Stimulated activated CD8-positive, alpha-beta memory T cell treated with anti-CD3 and anti-CD28 coated beads, Interleukin-7, amount 100 ng/mL, for 48 hours (primary cell): ENCODE results near the gene FDPS.
A peak's percentile ranks its signal among the peaks of the same experiment; 100 is the strongest.

Source experiments
- DNase-seq, 2 donors: peaks; one replicate each; pipeline ENCODE4 v3.0.0-alpha.2; 2020; ENCODE audit warnings: low read depth in 1 of 2; ENCODE audit errors: extremely low read depth in 1 of 2

Gene FDPS

GRCh38 chr1:155308493-155309422 lies at the start of gene FDPS:
TSS of gene FDPS (plus strand) at chr1:155308866. CDS start at chr1:155309790, 924 bp downstream.
- DNase-seq: peak; percentile 97 to 99

- no peak for DNase-seq
These were observed 48.4 kb upstream of the FDPS start for GRCh38 chr1:155260276-155260675.

- DNase-seq: no peak
These were observed 47.2 kb upstream of the FDPS start for GRCh38 chr1:155261493-155261851.

GRCh38 chr1:155261852-155262673 lies 46.6 kb upstream of the FDPS start, which contains the start of gene SCAMP3:
TSS of gene SCAMP3 (minus strand) at chr1:155262360. CDS start at chr1:155262151, 209 bp downstream.
- peak; percentile 75 to 93 for DNase-seq

GRCh38 chr1:155263067-155263466 lies 45.6 kb upstream of the FDPS start:
- no peak for DNase-seq

- DNase-seq: no peak
These were observed 42.1 kb upstream of the FDPS start for GRCh38 chr1:155266553-155266952.

GRCh38 chr1:155267373-155267772 lies 41.3 kb upstream of the FDPS start:
- no peak for DNase-seq

GRCh38 chr1:155268630-155269029 lies 40.0 kb upstream of the FDPS start:
- DNase-seq: no peak

- no peak for DNase-seq
These were observed 39.3 kb upstream of the FDPS start for GRCh38 chr1:155269381-155269780.

- no peak for DNase-seq
These were observed 36.0 kb upstream of the FDPS start for GRCh38 chr1:155272466-155273342.

- DNase-seq: peak; percentile 95 to 97
These were observed 35.1 kb upstream of the FDPS start, which contains the start of gene CLK2 for GRCh38 chr1:155273343-155274245. TSS of gene CLK2 (minus strand) at chr1:155273504. CDS start at chr1:155270977, 2,527 bp downstream.

GRCh38 chr1:155277070-155277901 lies 31.4 kb upstream of the FDPS start, which contains the start of gene HCN3:
TSS of gene HCN3 (plus strand) at chr1:155277463. CDS start at chr1:155277591, 128 bp downstream.
- peak; percentile 86 to 95 for DNase-seq

GRCh38 chr1:155277902-155278688 lies 30.6 kb upstream of the FDPS start:
- peak; percentile 35 to 61 for DNase-seq

- no peak for DNase-seq
These were observed 29.9 kb upstream of the FDPS start for GRCh38 chr1:155278689-155279160.

GRCh38 chr1:155279268-155279667 lies 29.4 kb upstream of the FDPS start:
- no peak for DNase-seq

- no peak for DNase-seq
These were observed 26.1 kb upstream of the FDPS start for GRCh38 chr1:155282488-155283091.

- no peak for DNase-seq
These were observed 24.2 kb upstream of the FDPS start for GRCh38 chr1:155284476-155284875.
